WTC11 (cell line): ENCODE data around the gene PCYOX1L. TPM values are rescaled to one million over a fixed set of nuclear protein-coding genes. Genes with fewer than 3 reads are reported as not detected.

Source experiments
- ATAC-seq: fragments of 200-7000 bp; cut with Tn5 transposase; 2 replicates; pipeline ENCODE4 v1.10.0; 2021; ENCODE audit warnings: mild to moderate bottlenecking, moderate library complexity
- CTCF ChIA-PET: fragments of 300-600 bp; sonication (Branson Sonifier 250); formaldehyde crosslinking; loops from one replicate; lab custom pipeline; 2021; ENCODE audit warnings: antibody characterized with exemption; lab: Charles Lee
- POLR2A ChIA-PET: fragments of 350-600 bp; sonication (Branson Sonifier 250); formaldehyde crosslinking; loops from one replicate; lab custom pipeline; 2021; ENCODE audit warnings: antibody characterized with exemption; lab: Charles Lee
- DNase-seq: peaks from one replicate; pipeline ENCODE4 v3.0.0; 2021; ENCODE audit warnings: low spot score
- H3K27ac Mint-ChIP-seq: 2 replicates; pipeline ENCODE4 v1.8.0; 2021; ENCODE audit warnings: mixed read lengths
- H3K27me3 Mint-ChIP-seq: 2 replicates; pipeline ENCODE4 v1.8.0; 2021; ENCODE audit warnings: low read depth, mild to moderate bottlenecking, moderate library complexity, mixed read lengths
- H3K36me3 Mint-ChIP-seq: 2 replicates; pipeline ENCODE4 v1.8.0; 2021; ENCODE audit warnings: mixed read lengths
- H3K4me1 Mint-ChIP-seq: 2 replicates; pipeline ENCODE4 v1.8.0; 2022; ENCODE audit warnings: mixed read lengths
- H3K4me3 Mint-ChIP-seq: 2 replicates; pipeline ENCODE4 v1.8.0; 2021; ENCODE audit warnings: mild to moderate bottlenecking, moderate library complexity, mixed read lengths
- H3K9me3 Mint-ChIP-seq: 2 replicates; pipeline ENCODE4 v1.8.0; 2021; ENCODE audit warnings: mixed read lengths
- ESRRA ChIP-seq: sonication (generic); formaldehyde crosslinking; IDR thresholded peaks from 2 replicates; pipeline ENCODE4 v1.8.1; 2022; ENCODE audit warnings: mild to moderate bottlenecking, missing genetic modification reagents, borderline replicate concordance
- FOXK1 ChIP-seq: sonication (generic); formaldehyde crosslinking; IDR thresholded peaks from 2 replicates; pipeline ENCODE4 v1.8.0; 2022; ENCODE audit warnings: mild to moderate bottlenecking, moderate library complexity, missing genetic modification reagents
- NFATC4 ChIP-seq: fragments of 250-450 bp; sonication (Bioruptor Pico); IDR thresholded peaks from 2 replicates; pipeline ENCODE4 v1.9.0; 2021; ENCODE audit warnings: mild to moderate bottlenecking
- PRRX2 ChIP-seq: fragments of 250-450 bp; sonication (Bioruptor Pico); IDR thresholded peaks from 2 replicates; pipeline ENCODE4 v1.8.0; 2021; ENCODE audit warnings: mild to moderate bottlenecking
- SMAD3 ChIP-seq: sonication (generic); formaldehyde crosslinking; IDR thresholded peaks from 2 replicates; pipeline ENCODE4 v1.8.0; 2022; ENCODE audit warnings: missing genetic modification reagents, mild to moderate bottlenecking, borderline replicate concordance
- TCF7 ChIP-seq: sonication (generic); formaldehyde crosslinking; IDR thresholded peaks from 2 replicates; pipeline ENCODE4 v1.8.0; 2022; ENCODE audit warnings: mild to moderate bottlenecking, low read depth, missing genetic modification reagents, moderate library complexity
- ZBTB21 ChIP-seq: sonication (generic); formaldehyde crosslinking; IDR thresholded peaks from 2 replicates; pipeline ENCODE4 v1.8.1; 2023; ENCODE audit warnings: mild to moderate bottlenecking, missing genetic modification reagents, borderline replicate concordance
- ZNF121 ChIP-seq: sonication (generic); formaldehyde crosslinking; IDR thresholded peaks from 2 replicates; pipeline ENCODE4 v1.8.0; 2023; ENCODE audit warnings: missing genetic modification reagents
- ZNF232 ChIP-seq: sonication (generic); formaldehyde crosslinking; IDR thresholded peaks from 2 replicates; pipeline ENCODE4 v1.8.0; 2022; ENCODE audit warnings: mild to moderate bottlenecking, missing genetic modification reagents
- ZNF263 ChIP-seq: sonication (generic); formaldehyde crosslinking; IDR thresholded peaks from 2 replicates; pipeline ENCODE4 v1.8.1; 2022; ENCODE audit warnings: low read depth, mild to moderate bottlenecking, moderate library complexity, missing genetic modification reagents
- ZNF317 ChIP-seq: sonication (generic); formaldehyde crosslinking; IDR thresholded peaks from 2 replicates; pipeline ENCODE4 v1.8.1; 2023; ENCODE audit warnings: low read depth, mild to moderate bottlenecking, moderate library complexity, missing genetic modification reagents, borderline replicate concordance
- ZNF423 ChIP-seq: fragments of 250-450 bp; sonication (Bioruptor Pico); IDR thresholded peaks from 2 replicates; pipeline ENCODE4 v2.1.2; 2022; ENCODE audit warnings: mild to moderate bottlenecking, moderate library complexity
- total RNA-seq: library from RNA; stranded (reverse); gene quantifications from 3 replicates; pipeline ENCODE4 v1.2.3, GENCODE V29; 2021
- TF ChIP-seq, protein P1 (sequence below): sonication (generic); formaldehyde crosslinking; IDR thresholded peaks from 2 replicates; pipeline ENCODE4 v1.8.1; 2023; ENCODE audit warnings: mild to moderate bottlenecking, missing genetic modification reagents, moderate library complexity
- TF ChIP-seq, protein P2 (sequence below): sonication (generic); formaldehyde crosslinking; IDR thresholded peaks from 2 replicates; pipeline ENCODE4 v1.8.0; 2022; ENCODE audit warnings: missing genetic modification reagents
- TF ChIP-seq, protein P3 (sequence below): fragments of 250-450 bp; sonication (Bioruptor Pico); conservative IDR thresholded peaks from 2 replicates; pipeline ENCODE4 v1.9.0; 2021; ENCODE audit warnings: mild to moderate bottlenecking
- TF ChIP-seq, protein P4 (sequence below): sonication (generic); formaldehyde crosslinking; conservative IDR thresholded peaks from 2 replicates; pipeline ENCODE4 v1.8.1; 2023; ENCODE audit warnings: mild to moderate bottlenecking, low read depth, missing genetic modification reagents, moderate library complexity
- TF ChIP-seq, protein P5 (sequence below): fragments of 250-450 bp; sonication (Bioruptor Pico); IDR thresholded peaks from 2 replicates; pipeline ENCODE4 v1.9.0; 2021; ENCODE audit warnings: mild to moderate bottlenecking
- TF ChIP-seq, protein P6 (sequence below): sonication (generic); formaldehyde crosslinking; IDR thresholded peaks from 2 replicates; pipeline ENCODE4 v1.8.0; 2023; ENCODE audit warnings: mild to moderate bottlenecking, missing genetic modification reagents
- TF ChIP-seq, protein P7 (sequence below): sonication (generic); formaldehyde crosslinking; IDR thresholded peaks from 2 replicates; pipeline ENCODE4 v1.8.0; 2022; ENCODE audit warnings: mild to moderate bottlenecking, missing genetic modification reagents

PCYOX1L gene
- total RNA-seq, 1 experiment from 2014 or later, result 8.1 TPM

DNA sequence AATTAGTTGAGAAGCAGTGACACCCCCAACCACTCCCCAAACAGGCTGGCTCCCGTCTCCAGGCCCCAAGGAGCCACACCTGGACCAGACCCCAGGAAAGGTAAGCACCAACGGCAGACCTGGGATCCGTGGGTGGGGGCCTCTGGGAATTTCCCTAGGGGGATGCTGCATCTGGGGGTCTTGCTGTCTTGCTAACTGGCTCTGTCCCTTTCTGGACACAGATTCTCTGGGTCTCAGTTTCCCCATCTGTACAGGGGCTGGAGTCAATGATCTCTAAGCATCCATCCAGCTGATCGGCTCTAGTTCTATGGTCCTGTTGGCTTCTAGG, 49.1 kb downstream of the PCYOX1L start:
- TF ChIP-seq ZNF423 (no peak), TCF7 (CRISPR knock-in tag) (no peak), ZNF317 (CRISPR knock-in tag) (no peak), ZNF232 (CRISPR knock-in tag) (no peak), SMAD3 (CRISPR knock-in tag) (no peak), ESRRA (CRISPR knock-in tag) (no peak), ZNF121 (CRISPR knock-in tag) (no peak), ZBTB21 (CRISPR knock-in tag) (no peak), NFATC4 (CRISPR knock-in tag) (no peak), ZNF263 (CRISPR knock-in tag) (no peak), PRRX2 (CRISPR knock-in tag) (no peak), FOXK1 (CRISPR knock-in tag) (no peak)
- TF ChIP-seq, protein P1, sequence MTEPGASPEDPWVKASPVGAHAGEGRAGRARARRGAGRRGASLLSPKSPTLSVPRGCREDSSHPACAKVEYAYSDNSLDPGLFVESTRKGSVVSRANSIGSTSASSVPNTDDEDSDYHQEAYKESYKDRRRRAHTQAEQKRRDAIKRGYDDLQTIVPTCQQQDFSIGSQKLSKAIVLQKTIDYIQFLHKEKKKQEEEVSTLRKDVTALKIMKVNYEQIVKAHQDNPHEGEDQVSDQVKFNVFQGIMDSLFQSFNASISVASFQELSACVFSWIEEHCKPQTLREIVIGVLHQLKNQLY (CRISPR knock-in tag), result no peak
- TF ChIP-seq, protein P2, sequence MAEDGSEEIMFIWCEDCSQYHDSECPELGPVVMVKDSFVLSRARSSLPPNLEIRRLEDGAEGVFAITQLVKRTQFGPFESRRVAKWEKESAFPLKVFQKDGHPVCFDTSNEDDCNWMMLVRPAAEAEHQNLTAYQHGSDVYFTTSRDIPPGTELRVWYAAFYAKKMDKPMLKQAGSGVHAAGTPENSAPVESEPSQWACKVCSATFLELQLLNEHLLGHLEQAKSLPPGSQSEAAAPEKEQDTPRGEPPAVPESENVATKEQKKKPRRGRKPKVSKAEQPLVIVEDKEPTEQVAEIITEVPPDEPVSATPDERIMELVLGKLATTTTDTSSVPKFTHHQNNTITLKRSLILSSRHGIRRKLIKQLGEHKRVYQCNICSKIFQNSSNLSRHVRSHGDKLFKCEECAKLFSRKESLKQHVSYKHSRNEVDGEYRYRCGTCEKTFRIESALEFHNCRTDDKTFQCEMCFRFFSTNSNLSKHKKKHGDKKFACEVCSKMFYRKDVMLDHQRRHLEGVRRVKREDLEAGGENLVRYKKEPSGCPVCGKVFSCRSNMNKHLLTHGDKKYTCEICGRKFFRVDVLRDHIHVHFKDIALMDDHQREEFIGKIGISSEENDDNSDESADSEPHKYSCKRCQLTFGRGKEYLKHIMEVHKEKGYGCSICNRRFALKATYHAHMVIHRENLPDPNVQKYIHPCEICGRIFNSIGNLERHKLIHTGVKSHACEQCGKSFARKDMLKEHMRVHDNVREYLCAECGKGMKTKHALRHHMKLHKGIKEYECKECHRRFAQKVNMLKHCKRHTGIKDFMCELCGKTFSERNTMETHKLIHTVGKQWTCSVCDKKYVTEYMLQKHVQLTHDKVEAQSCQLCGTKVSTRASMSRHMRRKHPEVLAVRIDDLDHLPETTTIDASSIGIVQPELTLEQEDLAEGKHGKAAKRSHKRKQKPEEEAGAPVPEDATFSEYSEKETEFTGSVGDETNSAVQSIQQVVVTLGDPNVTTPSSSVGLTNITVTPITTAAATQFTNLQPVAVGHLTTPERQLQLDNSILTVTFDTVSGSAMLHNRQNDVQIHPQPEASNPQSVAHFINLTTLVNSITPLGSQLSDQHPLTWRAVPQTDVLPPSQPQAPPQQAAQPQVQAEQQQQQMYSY (CRISPR knock-in tag), result no peak
- TF ChIP-seq, protein P3, sequence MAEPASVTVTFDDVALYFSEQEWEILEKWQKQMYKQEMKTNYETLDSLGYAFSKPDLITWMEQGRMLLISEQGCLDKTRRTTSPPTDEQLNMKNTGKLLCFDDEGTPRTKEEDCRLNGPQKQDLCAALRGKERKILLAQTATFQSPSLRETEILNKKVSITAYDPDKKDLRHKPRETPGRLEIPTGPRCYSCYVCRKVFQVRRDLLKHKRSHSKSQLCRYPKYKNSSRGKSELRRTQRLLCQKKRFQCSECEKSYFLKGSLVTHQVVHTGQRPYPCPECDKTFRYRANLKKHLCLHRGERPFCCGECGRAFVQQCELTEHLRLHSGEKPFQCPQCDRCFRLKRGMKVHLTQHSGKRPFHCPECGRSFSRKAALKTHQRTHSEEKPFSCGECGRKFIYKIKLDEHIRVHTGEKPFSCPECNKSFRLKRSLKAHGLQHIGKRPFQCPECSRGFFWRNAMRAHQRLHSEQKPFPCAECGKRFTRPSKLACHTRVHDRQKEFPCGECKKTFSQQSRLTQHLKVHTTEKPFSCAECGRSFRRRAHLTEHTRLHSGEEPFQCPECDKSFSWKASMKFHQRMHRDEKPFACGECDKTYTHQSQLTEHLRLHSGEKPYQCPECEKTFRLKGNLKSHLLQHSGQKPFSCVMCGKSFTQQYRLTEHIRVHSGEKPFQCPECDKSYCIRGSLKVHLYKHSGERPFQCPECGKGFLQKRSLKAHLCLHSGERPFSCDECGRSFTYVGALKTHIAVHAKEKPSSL, result no peak
- TF ChIP-seq, protein P4, sequence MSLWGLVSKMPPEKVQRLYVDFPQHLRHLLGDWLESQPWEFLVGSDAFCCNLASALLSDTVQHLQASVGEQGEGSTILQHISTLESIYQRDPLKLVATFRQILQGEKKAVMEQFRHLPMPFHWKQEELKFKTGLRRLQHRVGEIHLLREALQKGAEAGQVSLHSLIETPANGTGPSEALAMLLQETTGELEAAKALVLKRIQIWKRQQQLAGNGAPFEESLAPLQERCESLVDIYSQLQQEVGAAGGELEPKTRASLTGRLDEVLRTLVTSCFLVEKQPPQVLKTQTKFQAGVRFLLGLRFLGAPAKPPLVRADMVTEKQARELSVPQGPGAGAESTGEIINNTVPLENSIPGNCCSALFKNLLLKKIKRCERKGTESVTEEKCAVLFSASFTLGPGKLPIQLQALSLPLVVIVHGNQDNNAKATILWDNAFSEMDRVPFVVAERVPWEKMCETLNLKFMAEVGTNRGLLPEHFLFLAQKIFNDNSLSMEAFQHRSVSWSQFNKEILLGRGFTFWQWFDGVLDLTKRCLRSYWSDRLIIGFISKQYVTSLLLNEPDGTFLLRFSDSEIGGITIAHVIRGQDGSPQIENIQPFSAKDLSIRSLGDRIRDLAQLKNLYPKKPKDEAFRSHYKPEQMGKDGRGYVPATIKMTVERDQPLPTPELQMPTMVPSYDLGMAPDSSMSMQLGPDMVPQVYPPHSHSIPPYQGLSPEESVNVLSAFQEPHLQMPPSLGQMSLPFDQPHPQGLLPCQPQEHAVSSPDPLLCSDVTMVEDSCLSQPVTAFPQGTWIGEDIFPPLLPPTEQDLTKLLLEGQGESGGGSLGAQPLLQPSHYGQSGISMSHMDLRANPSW (CRISPR knock-in tag), result no peak
- TF ChIP-seq, protein P5, sequence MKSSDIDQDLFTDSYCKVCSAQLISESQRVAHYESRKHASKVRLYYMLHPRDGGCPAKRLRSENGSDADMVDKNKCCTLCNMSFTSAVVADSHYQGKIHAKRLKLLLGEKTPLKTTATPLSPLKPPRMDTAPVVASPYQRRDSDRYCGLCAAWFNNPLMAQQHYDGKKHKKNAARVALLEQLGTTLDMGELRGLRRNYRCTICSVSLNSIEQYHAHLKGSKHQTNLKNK (CRISPR knock-in tag), result no peak
- TF ChIP-seq, protein P6, sequence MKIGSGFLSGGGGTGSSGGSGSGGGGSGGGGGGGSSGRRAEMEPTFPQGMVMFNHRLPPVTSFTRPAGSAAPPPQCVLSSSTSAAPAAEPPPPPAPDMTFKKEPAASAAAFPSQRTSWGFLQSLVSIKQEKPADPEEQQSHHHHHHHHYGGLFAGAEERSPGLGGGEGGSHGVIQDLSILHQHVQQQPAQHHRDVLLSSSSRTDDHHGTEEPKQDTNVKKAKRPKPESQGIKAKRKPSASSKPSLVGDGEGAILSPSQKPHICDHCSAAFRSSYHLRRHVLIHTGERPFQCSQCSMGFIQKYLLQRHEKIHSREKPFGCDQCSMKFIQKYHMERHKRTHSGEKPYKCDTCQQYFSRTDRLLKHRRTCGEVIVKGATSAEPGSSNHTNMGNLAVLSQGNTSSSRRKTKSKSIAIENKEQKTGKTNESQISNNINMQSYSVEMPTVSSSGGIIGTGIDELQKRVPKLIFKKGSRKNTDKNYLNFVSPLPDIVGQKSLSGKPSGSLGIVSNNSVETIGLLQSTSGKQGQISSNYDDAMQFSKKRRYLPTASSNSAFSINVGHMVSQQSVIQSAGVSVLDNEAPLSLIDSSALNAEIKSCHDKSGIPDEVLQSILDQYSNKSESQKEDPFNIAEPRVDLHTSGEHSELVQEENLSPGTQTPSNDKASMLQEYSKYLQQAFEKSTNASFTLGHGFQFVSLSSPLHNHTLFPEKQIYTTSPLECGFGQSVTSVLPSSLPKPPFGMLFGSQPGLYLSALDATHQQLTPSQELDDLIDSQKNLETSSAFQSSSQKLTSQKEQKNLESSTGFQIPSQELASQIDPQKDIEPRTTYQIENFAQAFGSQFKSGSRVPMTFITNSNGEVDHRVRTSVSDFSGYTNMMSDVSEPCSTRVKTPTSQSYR (CRISPR knock-in tag), result no peak
- TF ChIP-seq, protein P7, sequence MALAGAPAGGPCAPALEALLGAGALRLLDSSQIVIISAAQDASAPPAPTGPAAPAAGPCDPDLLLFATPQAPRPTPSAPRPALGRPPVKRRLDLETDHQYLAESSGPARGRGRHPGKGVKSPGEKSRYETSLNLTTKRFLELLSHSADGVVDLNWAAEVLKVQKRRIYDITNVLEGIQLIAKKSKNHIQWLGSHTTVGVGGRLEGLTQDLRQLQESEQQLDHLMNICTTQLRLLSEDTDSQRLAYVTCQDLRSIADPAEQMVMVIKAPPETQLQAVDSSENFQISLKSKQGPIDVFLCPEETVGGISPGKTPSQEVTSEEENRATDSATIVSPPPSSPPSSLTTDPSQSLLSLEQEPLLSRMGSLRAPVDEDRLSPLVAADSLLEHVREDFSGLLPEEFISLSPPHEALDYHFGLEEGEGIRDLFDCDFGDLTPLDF (CRISPR knock-in tag), result no peak
- TF ChIP-seq, all 79 proteins: peak for 0
- ATAC-seq (no peak), DNase-seq (no peak)
- ChIA-PET POLR2A (no interaction called here), CTCF (interaction anchor here (0.8 to 5.7 kb wide), 8 partner anchors 15 to 40 kb away, joined by 3 to 45 read pairs (median 8); no protein-coding TSS in a partner anchor)
- Mint-ChIP-seq H3K27ac (peak overlapping the region; percentile 38; the same call in 1 of the 2 replicates), H3K27me3 (no peaks in the 10 kb centered on the region), H3K4me1 (peaks cover 43% of the 10 kb centered on the region), H3K36me3 (no peaks in the 10 kb centered on the region), H3K9me3 (no peaks in the 10 kb centered on the region), H3K4me3 (no peak overlapping the region)
